AG04450 (cell line): ENCODE results near the gene ALDH2. TPM values are rescaled to one million over a fixed set of nuclear protein-coding genes. Genes with fewer than 3 reads are reported as not detected.

ENCODE experiments used
- CTCF ChIA-PET: fragments of 300-600, 350-600 bp; formaldehyde crosslinking; extraction: SDS; loops from one replicate; lab custom pipeline; 2022; ENCODE audit warnings: antibody characterized with exemption, inconsistent platforms; lab: Charles Lee
- POLR2A ChIA-PET: fragments of 350-600 bp; formaldehyde crosslinking; extraction: SDS; loops from one replicate; lab custom pipeline; 2021; ENCODE audit warnings: antibody characterized with exemption, inconsistent platforms; lab: Yijun Ruan, JAX
- DNase-seq: peaks from one replicate; pipeline ENCODE4 v3.0.0-alpha.2; 2011; ENCODE audit warnings: low read depth, low spot score
- H3K27ac ChIP-seq: one replicate; pipeline ENCODE4 v1.5.1; 2012; ENCODE audit warnings: low read depth, low read length, control low read depth
- H3K27me3 ChIP-seq: one replicate; pipeline ENCODE4 v1.6.0; 2012; ENCODE audit warnings: low read length; ENCODE audit not compliant: control insufficient read depth, insufficient read depth
- H3K4me3 ChIP-seq: 2 replicates; pipeline ENCODE4 v1.5.1; 2011; ENCODE audit warnings: mild to moderate bottlenecking, low read depth, low read length, control low read depth
- H3K9me3 ChIP-seq: 2 replicates; pipeline ENCODE4 v1.5.1; 2012; ENCODE audit warnings: low read length; ENCODE audit not compliant: control insufficient read depth, insufficient read depth
- polyA plus RNA-seq: library from polyadenylated mRNA; depleted of rRNA; stranded (reverse); fragments of >200 nt; gene quantifications from 2 replicates; pipeline ENCODE4 v1.2.3, GENCODE V29; 2011
- TF ChIP-seq, protein P1 (sequence below): IDR thresholded peaks from 2 replicates; pipeline ENCODE4 v1.5.1; 2011; ENCODE audit warnings: low read depth, low read length, control low read depth, inconsistent platforms

The ALDH2 gene
- polyA plus RNA-seq, 1 experiment: 84.1 TPM

DNA sequence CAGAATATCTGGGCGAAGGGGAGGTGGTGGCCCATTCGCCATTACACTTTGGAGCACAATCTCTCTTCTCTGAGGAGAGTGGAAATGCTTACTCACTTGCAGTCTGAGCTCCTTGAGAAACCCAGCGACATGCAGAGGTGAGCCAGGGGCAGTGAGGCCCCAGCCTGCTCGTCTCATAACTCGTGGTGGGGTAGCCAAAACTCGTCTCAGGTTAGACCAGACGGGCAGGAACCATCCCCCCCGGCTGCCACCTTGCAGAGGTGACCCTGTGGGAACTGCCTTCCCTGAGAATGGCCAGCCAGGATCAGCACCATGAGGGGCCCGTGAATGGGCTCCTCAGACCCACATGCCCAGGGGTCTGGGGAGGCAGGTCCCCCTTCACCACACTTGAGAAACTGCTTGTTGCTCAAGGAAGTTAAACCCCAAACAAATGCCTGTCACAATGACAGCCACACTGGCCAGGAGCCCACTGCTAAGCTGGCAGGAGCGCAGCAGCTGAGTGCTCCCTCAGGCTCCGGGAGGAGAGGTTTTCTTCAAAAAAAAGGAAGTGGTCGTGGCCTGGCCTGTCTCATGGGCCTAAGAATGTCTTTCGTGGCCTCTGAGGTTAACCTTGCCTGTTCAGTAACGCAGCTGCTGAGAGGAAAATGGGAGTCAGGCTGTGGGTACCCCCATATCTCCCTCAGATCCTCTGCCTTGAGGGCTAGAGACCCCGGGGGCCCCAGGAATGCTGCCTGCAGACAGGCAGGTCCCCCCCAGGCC lies 9.2 kb upstream of the ALDH2 start:
- peak overlapping the region; percentile 21 for H3K27ac ChIP-seq
- no peaks in the 10 kb centered on the region for H3K27me3 ChIP-seq
- H3K4me3 ChIP-seq: no peak overlapping the region
- ChIA-PET POLR2A (interaction anchor here (1.0 to 1.8 kb wide), 2 partner anchors 9 to 17 kb away, joined by 5 to 9 read pairs; partner anchors contain the start of gene ALDH2), CTCF (interaction anchor here (2.5 kb wide), 1 partner anchor 55 kb away, joined by 16 read pairs; no protein-coding TSS in a partner anchor)
- TF ChIP-seq, protein P1, sequence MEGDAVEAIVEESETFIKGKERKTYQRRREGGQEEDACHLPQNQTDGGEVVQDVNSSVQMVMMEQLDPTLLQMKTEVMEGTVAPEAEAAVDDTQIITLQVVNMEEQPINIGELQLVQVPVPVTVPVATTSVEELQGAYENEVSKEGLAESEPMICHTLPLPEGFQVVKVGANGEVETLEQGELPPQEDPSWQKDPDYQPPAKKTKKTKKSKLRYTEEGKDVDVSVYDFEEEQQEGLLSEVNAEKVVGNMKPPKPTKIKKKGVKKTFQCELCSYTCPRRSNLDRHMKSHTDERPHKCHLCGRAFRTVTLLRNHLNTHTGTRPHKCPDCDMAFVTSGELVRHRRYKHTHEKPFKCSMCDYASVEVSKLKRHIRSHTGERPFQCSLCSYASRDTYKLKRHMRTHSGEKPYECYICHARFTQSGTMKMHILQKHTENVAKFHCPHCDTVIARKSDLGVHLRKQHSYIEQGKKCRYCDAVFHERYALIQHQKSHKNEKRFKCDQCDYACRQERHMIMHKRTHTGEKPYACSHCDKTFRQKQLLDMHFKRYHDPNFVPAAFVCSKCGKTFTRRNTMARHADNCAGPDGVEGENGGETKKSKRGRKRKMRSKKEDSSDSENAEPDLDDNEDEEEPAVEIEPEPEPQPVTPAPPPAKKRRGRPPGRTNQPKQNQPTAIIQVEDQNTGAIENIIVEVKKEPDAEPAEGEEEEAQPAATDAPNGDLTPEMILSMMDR: no peak
- no peaks in the 10 kb centered on the region for H3K9me3 ChIP-seq
- no peak for DNase-seq

DNA sequence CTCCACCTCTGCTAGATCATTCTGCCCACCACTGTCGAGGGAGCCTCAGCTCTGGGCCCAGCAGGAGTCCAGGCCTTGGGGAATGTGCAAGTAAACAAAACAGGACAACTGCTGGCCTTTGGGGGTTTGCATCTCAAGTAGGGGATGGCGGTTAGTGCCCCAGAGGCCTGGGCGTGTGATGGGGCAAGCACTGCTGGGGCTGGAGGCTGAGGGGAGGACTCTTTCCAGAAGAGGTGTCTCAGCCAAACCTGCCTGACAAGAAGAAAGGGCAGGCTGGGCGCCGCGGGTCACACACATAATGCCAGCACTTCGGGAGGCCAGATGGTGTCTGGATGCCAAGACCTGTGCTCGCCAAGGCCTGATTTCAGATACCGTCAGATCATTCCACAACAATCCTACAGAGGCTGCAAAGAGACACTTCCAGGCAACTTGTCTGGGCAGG lies 8.6 kb upstream of the ALDH2 start:
- CTCF ChIA-PET: interaction anchor here (2.5 kb wide), 1 partner anchor 55 kb away, joined by 16 read pairs; no protein-coding TSS in a partner anchor
- TF ChIP-seq, protein P1: no peak
- no peak for DNase-seq
- no peaks in the 10 kb centered on the region for H3K27me3 ChIP-seq
- POLR2A ChIA-PET: interaction anchor here (1.0 to 1.8 kb wide), 2 partner anchors 9 to 17 kb away, joined by 5 to 9 read pairs; partner anchors contain the start of gene ALDH2
- no peaks in the 10 kb centered on the region for H3K9me3 ChIP-seq
- H3K27ac ChIP-seq: peak overlapping the region; percentile 21
- no peak overlapping the region for H3K4me3 ChIP-seq

DNA sequence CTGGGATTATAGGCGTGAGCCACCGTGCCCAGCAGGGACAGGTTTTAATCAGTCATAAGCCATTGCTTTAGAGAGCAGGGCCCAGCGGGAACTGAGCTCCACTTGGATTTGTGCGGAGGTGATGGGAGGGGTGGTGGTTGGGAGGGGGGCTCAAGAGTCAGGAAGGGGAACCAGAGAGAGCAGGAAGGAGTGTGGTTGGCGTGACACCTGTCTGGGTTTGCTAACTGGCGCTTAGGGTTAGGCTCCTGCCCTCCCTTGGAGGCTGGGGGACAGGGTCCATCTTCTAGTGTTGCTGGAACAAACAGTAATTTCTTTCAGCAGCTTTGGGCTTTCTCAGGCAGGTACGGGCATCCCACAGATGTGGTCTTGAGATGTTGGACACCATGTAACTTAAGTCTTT lies 7.5 kb upstream of the ALDH2 start:
- ChIA-PET POLR2A (no interaction called here), CTCF (interaction anchor here (2.6 kb wide), 1 partner anchor 54 kb away, joined by 13 read pairs; no protein-coding TSS in a partner anchor)

DNA sequence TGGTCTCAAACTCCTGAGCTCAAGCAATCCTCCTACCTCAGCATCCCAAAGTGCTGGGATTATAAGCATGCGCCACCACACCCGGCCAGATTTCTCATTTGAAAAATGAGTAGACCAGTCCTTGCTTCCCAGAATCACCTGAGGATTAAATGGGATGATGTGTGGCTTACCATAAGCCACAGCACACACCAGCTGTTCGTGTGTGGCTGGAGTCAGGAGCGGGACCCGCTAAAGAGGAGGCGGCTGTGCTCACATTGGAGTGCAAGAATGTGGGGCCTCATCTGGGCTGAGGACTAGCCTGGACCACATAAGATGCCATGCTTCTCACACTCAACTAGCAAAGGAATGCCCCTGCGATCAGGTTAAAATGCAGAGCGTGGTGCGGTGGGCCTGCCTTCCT lies 6.7 kb upstream of the ALDH2 start:
- ChIA-PET CTCF (interaction anchor here (2.6 kb wide), 1 partner anchor 53 kb away, joined by 13 read pairs; no protein-coding TSS in a partner anchor), POLR2A (no interaction called here)
- no peak for DNase-seq
- no peaks in the 10 kb centered on the region for H3K9me3 ChIP-seq
- TF ChIP-seq, protein P1: no peak
- H3K27me3 ChIP-seq: no peaks in the 10 kb centered on the region
- H3K4me3 ChIP-seq: no peak overlapping the region
- H3K27ac ChIP-seq: no peak overlapping the region

More for the DNA sequence above, 7.5 kb upstream of the ALDH2 start:
- Histone ChIP-seq H3K4me3 (no peak overlapping the region), H3K9me3 (no peaks in the 10 kb centered on the region), H3K27ac (no peak overlapping the region), H3K27me3 (no peaks in the 10 kb centered on the region)
- TF ChIP-seq, protein P1: no peak
- DNase-seq: no peak

DNA sequence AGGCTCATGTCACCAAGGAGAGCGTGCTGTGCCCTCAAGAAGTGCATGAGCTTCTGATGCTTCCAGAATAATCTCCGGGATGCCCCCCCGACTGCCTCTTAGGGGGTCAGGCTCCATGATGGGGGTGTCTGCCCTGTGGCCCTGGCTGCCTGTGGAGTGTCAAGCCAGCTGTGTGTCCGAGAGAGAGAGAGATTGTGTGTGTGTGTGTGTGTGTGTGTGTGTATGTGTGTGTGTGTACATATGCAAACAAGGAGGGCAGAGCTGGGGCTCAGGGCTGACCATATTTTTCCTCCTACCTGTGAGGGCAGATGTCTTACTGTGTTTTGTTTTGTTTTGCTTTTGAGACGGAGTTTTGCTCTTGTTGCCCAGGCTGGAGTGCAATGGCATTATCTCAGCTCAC lies 5.6 kb upstream of the ALDH2 start:
- POLR2A ChIA-PET: interaction anchor here (0.6 kb wide), 1 partner anchor 579 kb away, joined by 3 read pairs; no protein-coding TSS in a partner anchor
- H3K27me3 ChIP-seq: no peaks in the 10 kb centered on the region

More for the DNA sequence above, 5.6 kb upstream of the ALDH2 start:
- Histone ChIP-seq H3K9me3 (no peaks in the 10 kb centered on the region), H3K27ac (no peak overlapping the region), H3K4me3 (no peak overlapping the region)
- CTCF ChIA-PET: interaction anchor here (2.6 kb wide), 1 partner anchor 52 kb away, joined by 13 read pairs; no protein-coding TSS in a partner anchor
- TF ChIP-seq, protein P1: no peak
- no peak for DNase-seq
